ENCODE results near the gene COL4A2.

COL4A2 gene

DNA sequence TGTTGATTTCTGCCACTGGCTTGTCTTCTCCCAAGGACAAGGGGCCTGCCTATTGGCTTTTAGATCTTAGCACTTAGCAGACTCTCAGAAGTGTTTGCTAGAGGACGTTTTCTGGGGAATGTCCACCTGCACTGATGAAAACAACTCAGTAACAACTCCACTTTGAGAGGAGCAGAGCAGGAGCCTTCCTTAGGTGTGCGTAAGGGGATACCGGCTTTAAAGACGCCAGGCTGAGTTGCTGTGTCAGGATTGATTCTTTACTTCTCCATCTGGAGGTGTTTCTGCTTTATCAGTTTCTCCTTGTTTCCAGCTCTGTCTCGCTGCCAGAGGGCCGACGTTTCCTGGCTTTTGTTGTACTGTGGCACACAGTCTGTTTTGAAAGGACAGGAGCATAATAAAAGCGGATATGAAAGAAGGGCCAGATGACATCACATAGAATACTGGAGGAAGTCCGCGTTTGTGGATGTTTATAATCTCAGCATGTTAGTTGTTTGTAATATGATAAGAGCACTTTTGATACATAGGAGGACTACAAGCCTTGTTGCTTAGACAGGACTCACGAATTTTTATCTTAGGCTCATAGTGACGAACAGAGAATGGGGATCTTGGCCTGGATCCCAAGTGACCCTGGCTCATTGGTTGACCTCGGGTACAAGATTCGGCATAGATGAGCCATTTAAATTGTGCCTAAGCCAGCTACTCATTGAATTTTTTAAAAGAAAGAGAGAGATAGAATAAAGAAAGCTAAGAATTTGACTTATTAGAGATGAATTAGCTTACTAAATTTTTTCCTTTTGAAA is 34.6 kb downstream of the COL4A2 start:
- peak; percentile 4 for DNase-seq

GRCh38 chr13:110342474-110342873 is 35.4 kb downstream of the COL4A2 start:
- DNase-seq: no peak

- no peak for DNase-seq
Observed at GRCh38 chr13:110343241-110343865, 36.3 kb downstream of the COL4A2 start.

- DNase-seq: no peak
Observed at GRCh38 chr13:110344320-110344719, 37.2 kb downstream of the COL4A2 start.

DNA sequence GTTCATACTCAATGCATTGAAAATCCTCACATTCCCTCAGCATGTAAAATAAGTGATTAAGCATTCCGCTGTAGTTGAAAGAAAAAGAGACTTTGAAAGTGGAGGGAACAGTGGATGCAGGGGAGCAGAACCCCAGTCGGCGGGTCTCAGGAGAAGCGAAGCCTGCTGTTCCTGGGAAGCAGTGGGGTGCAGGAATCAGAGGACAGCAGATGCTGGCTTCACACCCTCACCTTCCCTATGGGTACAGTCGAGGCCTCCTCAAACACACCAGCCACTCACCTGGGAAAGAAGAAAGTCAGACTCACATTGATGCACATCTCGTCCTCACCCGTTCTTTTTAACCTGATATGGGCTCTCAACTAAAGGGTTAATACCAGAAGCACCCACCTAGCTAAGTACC is 38.2 kb downstream of the COL4A2 start:
- no peak for DNase-seq

DNA sequence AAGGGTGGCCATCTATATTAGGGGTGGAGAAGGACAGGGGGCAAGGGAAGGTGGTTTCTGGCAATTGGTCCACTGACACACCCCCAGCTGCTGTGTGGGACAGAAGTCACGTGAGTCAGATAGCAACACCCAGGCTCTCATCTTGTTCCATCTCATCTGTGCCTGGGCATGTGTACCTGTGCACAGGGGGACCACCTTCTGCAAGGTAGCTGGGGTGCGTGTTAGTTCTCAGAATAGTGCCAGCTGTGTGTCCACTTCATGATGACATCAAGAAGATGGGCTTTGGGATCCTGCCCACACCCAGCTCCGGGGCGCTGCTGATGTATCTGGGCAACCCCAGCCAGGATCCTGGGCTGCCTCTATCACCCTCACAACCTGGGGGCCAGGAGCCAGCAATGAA is 38.6 kb downstream of the COL4A2 start:
- no peak for DNase-seq

DNA sequence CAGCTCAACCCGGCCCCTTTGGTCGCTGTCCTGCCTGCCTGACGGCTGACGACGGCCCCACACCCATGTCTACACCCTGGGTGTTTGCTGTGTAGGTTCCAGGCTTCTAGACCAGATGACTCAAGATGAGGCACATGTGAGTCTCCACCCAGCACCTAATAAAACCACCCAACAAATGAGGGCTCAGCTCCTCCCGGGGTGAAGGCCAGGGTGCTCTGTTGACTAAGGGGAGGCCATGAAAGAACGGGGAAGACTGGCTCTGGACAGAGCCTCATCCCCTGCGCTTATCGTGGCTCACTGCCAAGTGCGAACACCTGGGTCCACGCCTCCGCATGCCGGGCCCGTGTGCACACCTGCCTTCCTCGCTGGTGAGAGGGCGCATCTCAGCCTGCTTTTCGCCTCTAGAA is 39.6 kb downstream of the COL4A2 start:
- no peak for DNase-seq

GRCh38 chr13:110347088-110347487 is 40.0 kb downstream of the COL4A2 start:
- DNase-seq: no peak

DNA sequence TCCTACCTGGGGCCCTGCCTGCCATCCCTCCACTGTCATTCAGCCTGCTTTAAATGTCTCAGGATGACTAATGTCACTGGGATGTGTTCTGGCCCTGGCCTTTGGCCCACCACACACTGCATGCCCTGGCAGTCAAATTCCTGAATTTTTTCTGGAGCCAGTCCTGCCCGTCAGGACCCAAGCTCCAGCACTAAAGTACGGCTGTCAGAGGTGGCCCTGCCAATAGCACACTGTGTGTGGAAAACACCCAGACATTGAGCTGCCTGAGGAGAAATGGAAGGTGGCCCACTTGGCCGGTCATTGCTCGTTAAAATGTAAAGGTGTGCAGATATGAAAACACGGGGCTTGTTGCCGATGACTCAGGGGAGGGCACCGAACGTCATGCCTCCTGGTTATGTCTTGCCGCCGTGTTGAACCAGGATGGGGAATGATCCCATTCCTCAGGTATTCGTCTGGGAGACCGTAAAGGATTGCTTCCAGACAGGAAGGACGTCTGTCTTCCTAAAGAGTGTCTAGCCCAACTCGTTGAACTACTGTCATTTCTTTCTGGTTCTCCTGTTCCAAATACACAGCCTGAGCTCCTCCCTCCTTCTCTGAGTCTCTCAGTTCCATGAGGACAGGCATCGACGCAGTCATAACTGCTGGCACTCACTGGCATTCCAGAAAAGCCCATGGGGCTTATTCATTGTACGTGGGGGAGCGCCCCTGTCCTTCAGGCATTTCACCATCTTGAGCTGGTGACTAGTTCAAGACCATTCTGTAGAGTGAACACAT is 40.6 kb downstream of the COL4A2 start:
- DNase-seq: no peak

GRCh38 chr13:110348309-110349105 is 41.4 kb downstream of the COL4A2 start:
- DNase-seq: no peak

DNA sequence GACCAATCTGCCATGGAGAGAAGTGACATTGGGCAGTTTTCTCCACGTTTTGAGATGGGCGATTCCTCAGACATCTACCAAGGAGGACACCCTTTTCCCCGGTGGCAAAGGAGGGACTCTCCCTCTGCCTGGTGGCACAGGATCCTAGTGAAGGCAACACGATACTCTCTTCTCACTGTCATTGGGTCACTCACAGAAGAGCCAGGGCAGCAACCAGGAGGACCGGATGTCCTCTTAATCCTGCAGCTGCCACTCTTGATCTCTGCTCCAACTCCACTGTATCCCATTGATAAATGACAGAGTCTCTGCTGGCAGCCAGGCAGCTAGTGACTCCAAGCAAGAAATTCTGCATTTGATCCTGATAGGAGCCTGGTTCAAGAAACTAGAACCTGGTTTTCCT is 42.2 kb downstream of the COL4A2 start:
- no peak for DNase-seq

DNA sequence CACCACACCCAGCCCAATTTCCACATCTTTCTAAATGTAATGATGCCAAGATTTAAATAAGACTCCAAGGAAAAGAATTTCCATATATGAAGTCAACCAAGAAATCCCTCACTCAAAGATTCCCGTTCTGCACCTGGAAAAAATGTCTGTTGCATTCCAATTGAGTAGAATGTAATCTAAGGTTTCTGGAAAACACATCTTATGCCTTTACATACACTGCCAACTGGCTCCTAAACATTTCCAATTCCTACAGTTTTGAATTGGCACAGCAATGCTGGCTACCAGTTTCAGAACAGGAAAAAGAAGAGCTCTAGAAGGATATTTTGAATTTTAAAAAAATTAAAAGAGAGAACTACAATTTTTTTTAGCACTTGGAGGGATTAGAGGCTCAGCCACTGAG is 43.0 kb downstream of the COL4A2 start:
- no peak for DNase-seq

DNA sequence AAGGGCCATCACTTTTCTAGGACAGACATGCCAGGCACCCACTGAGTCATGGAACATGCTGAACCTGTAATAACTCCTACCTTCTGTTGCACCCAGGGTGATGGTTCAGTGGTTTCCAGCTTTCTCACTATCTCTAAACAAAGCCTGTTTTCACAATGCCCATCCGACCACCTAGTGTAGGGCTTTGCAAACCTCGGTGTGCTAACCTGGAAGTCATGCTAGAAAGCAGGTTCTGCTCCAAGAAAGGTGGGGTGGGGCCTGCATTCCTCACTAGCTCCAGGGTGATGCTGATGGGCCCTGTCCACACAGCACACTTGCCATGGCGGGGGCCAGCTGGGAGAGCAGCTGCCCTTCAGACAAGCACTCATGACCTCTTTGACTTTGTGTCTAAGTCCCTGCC is 43.4 kb downstream of the COL4A2 start:
- DNase-seq: no peak

- no peak for DNase-seq
Observed at GRCh38 chr13:110351636-110352420, 44.7 kb downstream of the COL4A2 start.

DNA sequence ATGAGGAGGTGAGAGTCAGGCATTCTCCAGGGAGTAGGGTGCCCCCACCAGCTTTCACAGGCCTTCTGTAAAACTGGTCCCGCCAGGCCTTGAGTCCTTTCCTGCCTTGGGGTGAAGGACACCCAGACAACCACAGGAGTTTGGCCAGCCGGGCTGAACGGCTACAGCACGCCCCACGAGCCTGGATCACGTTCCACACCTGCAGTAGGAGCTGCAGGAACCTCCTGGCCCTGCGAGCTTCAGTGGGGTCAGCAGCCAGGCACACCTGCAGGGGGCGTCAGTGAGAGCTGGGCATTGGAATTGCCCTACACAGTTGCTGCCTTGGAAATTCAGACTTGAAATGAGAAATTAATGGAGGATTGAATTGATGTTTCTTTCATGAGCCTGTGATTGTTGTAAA is 45.7 kb downstream of the COL4A2 start:
- DNase-seq: no peak

DNA sequence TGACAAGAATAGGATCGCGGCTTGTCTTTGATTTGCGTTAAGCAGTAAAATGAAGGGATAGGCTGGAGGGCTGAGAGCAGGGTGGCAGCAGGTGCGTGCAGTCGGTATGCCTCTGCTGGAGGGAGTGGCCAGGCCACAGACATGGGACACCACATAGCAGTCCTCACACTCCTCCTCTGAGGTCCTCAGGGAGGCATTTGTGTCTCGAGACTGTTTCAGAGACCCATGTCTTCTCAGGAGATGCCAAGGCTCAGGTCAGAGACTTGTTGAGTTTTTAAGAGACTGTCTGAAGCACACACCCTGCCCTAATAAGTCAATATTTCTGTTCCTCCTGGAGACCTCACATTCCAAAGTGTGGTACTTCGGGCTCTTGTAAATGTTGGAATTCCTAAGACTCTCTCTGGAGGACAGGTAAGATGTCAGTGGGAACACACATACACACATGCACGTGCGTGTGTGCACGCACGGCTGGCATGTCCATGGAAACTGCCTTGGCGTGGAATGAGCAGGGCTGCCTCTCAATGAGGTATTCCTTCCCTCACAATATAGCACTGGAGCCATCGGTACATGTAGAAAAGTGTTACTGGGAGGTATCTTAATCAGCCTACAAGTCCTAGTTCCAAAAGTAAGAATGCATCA is 46.4 kb downstream of the COL4A2 start:
- no peak for DNase-seq

DNA sequence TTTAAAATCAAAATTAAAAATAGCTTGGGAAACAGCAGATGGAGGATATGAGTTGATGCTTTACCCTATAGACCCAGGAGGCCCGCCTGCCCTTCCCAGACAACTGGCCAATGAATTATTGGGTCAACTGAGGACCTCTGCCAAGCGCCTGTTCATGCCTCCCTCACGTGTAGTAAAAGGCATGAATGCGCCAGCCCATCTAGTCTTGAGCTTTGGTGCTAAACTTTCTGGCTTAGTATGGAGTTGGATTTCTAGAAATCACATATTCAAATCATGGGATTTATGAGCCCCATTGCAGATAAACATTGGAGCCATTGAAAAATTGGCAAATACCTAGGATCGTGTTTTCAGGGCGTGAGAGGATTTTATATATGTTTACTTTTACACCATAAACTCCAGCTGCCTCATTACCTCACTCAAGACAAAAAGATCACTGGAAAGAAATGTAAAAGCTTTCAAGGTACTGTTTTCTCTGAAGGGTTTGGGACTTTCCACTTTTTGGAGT is 47.1 kb downstream of the COL4A2 start:
- no peak for DNase-seq

GRCh38 chr13:110354715-110355473 is 47.8 kb downstream of the COL4A2 start:
- DNase-seq: no peak

- no peak for DNase-seq
Observed at GRCh38 chr13:110356362-110356761, 49.3 kb downstream of the COL4A2 start.

- no peak for DNase-seq
Observed at GRCh38 chr13:110358381-110358780, 51.3 kb downstream of the COL4A2 start.

DNA sequence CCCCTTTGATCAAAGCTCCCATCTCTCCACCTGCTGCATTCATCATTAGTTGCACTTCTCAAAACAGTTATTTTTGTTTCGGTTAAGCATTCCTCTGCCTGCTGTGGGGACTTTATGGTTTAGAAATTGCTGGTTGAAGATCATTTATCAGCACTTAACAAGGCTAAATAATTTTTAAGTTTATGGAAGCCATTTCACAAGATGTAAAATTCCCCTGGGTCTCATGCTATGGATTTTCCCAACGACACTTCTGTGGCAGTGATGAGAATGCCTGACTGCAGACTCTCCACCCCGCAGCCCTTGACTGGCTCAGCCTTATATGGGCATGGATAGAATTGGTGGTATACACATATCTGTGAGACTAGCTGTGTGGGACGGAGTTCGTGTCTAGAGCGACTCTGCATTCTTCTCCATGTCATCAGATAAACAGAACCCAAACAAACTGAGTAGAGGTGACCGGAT is 52.8 kb downstream of the COL4A2 start:
- no peak for DNase-seq

Data from CD4-positive, alpha-beta T cell treated with Interleukin-10 for 1 hour (primary cell).